ENCODE results near the gene MAB21L2.

Gene MAB21L2

GRCh38 chr4:150619042-150619441 is 37.1 kb downstream of the MAB21L2 start:
- Histone ChIP-seq H3K27me3 (ENCODE audit: insufficient read depth, poor library complexity, severe bottlenecking) (no peaks in the 10 kb centered on the region), H3K27ac (replicated peaks) (no peak overlapping the region), H3K4me3 (replicated peaks; ENCODE audit: insufficient read depth, low read length) (no peak overlapping the region)
- DNase-seq (ENCODE audit: low read depth in 1 of 2, low spot score in 1 of 2), result no peak
- TF ChIP-seq POLR2AphosphoS5 (IDR thresholded peaks at IDR 0.05; ENCODE audit: low read depth) (no peak), GABPA (IDR thresholded peaks at IDR 0.05; ENCODE audit: low read depth) (no peak), SPI1 (IDR thresholded peaks at IDR 0.05; ENCODE audit: borderline replicate concordance, low read depth) (no peak)
- TF ChIP-seq, protein P1, sequence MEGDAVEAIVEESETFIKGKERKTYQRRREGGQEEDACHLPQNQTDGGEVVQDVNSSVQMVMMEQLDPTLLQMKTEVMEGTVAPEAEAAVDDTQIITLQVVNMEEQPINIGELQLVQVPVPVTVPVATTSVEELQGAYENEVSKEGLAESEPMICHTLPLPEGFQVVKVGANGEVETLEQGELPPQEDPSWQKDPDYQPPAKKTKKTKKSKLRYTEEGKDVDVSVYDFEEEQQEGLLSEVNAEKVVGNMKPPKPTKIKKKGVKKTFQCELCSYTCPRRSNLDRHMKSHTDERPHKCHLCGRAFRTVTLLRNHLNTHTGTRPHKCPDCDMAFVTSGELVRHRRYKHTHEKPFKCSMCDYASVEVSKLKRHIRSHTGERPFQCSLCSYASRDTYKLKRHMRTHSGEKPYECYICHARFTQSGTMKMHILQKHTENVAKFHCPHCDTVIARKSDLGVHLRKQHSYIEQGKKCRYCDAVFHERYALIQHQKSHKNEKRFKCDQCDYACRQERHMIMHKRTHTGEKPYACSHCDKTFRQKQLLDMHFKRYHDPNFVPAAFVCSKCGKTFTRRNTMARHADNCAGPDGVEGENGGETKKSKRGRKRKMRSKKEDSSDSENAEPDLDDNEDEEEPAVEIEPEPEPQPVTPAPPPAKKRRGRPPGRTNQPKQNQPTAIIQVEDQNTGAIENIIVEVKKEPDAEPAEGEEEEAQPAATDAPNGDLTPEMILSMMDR (IDR thresholded peaks at IDR 0.05; ENCODE audit: insufficient read depth, low read length), result no peak
- TF ChIP-seq, protein P2, sequence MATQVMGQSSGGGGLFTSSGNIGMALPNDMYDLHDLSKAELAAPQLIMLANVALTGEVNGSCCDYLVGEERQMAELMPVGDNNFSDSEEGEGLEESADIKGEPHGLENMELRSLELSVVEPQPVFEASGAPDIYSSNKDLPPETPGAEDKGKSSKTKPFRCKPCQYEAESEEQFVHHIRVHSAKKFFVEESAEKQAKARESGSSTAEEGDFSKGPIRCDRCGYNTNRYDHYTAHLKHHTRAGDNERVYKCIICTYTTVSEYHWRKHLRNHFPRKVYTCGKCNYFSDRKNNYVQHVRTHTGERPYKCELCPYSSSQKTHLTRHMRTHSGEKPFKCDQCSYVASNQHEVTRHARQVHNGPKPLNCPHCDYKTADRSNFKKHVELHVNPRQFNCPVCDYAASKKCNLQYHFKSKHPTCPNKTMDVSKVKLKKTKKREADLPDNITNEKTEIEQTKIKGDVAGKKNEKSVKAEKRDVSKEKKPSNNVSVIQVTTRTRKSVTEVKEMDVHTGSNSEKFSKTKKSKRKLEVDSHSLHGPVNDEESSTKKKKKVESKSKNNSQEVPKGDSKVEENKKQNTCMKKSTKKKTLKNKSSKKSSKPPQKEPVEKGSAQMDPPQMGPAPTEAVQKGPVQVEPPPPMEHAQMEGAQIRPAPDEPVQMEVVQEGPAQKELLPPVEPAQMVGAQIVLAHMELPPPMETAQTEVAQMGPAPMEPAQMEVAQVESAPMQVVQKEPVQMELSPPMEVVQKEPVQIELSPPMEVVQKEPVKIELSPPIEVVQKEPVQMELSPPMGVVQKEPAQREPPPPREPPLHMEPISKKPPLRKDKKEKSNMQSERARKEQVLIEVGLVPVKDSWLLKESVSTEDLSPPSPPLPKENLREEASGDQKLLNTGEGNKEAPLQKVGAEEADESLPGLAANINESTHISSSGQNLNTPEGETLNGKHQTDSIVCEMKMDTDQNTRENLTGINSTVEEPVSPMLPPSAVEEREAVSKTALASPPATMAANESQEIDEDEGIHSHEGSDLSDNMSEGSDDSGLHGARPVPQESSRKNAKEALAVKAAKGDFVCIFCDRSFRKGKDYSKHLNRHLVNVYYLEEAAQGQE (IDR thresholded peaks at IDR 0.05; ENCODE audit: insufficient replicate concordance, low read depth), result no peak

DNA sequence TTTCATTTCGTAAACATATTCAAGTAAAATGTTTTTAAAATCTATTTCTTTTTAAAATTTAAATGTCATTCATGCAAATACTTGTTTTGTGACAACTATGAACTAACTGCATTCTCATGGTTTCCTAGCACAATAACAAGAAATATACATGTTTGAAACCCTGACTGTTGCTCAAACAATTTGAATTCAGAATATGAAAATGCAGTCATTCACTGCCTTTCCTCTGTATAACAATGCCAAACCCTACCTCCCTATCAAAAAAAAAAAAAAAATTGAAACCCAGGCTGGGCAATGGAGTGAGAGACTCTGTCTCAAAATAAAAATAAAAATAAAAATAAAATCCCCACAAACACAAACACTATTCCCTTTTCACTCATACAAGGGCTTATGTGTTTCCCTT is 42.1 kb downstream of the MAB21L2 start:
- no peak overlapping the region for H3K4me3 ChIP-seq (replicated peaks; ENCODE audit: insufficient read depth, low read length)
- TF ChIP-seq POLR2AphosphoS5 (IDR thresholded peaks at IDR 0.05; ENCODE audit: low read depth) (no peak), GABPA (IDR thresholded peaks at IDR 0.05; ENCODE audit: low read depth) (no peak)
- TF ChIP-seq, protein P2 (IDR thresholded peaks at IDR 0.05; ENCODE audit: insufficient replicate concordance, low read depth), result no peak
- TF ChIP-seq, protein P1 (IDR thresholded peaks at IDR 0.05; ENCODE audit: insufficient read depth, low read length), result no peak
- H3K27ac ChIP-seq (replicated peaks), result no peak overlapping the region
- no peak for DNase-seq (ENCODE audit: low read depth in 1 of 2, low spot score in 1 of 2)
- H3K27me3 ChIP-seq (ENCODE audit: insufficient read depth, poor library complexity, severe bottlenecking), result no peaks in the 10 kb centered on the region

GRCh38 chr4:150625033-150625432 is 43.1 kb downstream of the MAB21L2 start:
- H3K27ac ChIP-seq (replicated peaks), result no peak overlapping the region
- TF ChIP-seq POLR2AphosphoS5 (IDR thresholded peaks at IDR 0.05; ENCODE audit: low read depth) (no peak), SPI1 (IDR thresholded peaks at IDR 0.05; ENCODE audit: borderline replicate concordance, low read depth) (no peak), GABPA (IDR thresholded peaks at IDR 0.05; ENCODE audit: low read depth) (no peak)
- TF ChIP-seq, protein P2 (IDR thresholded peaks at IDR 0.05; ENCODE audit: insufficient replicate concordance, low read depth), result no peak
- TF ChIP-seq, protein P1 (IDR thresholded peaks at IDR 0.05; ENCODE audit: insufficient read depth, low read length), result no peak
- no peak overlapping the region for H3K4me3 ChIP-seq (replicated peaks; ENCODE audit: insufficient read depth, low read length)
- DNase-seq (ENCODE audit: low read depth in 1 of 2, low spot score in 1 of 2), result no peak
- H3K27me3 ChIP-seq (ENCODE audit: insufficient read depth, poor library complexity, severe bottlenecking), result no peaks in the 10 kb centered on the region
